Measurements from ENCODE around the gene KIAA2012.

Gene KIAA2012

GRCh38 chr2:202042444-202042843 lies 30.6 kb upstream of the KIAA2012 start:
- Histone ChIP-seq H3K9me3 (ENCODE audit: control insufficient read depth, low read length) (no peaks in the 10 kb centered on the region), H3K4me3 (ENCODE audit: insufficient read depth, low read depth, low read length, poor library complexity, severe bottlenecking) (no peak overlapping the region), H3K27me3 (replicated peaks; ENCODE audit: control insufficient read depth, insufficient read depth, low read length, poor library complexity, severe bottlenecking) (peaks cover 9% of the 10 kb centered on the region)

GRCh38 chr2:202043475-202043874 lies 29.6 kb upstream of the KIAA2012 start:
- no peaks in the 10 kb centered on the region for H3K36me3 ChIP-seq (ENCODE audit: control insufficient read depth, insufficient read depth, low read length)
- no peak for DNase-seq
- no peaks in the 10 kb centered on the region for H3K9me3 ChIP-seq (ENCODE audit: control insufficient read depth, low read length)
- no peak overlapping the region for H3K4me3 ChIP-seq (ENCODE audit: insufficient read depth, low read depth, low read length, poor library complexity, severe bottlenecking)
- peaks cover 6% of the 10 kb centered on the region for H3K27me3 ChIP-seq (replicated peaks; ENCODE audit: control insufficient read depth, insufficient read depth, low read length, poor library complexity, severe bottlenecking)
- no peak overlapping the region for H3K27ac ChIP-seq (ENCODE audit: insufficient read depth, low read length, poor library complexity, severe bottlenecking)
- no peaks in the 10 kb centered on the region for H3K4me1 ChIP-seq (ENCODE audit: control insufficient read depth, insufficient read depth, low read length, poor library complexity, severe bottlenecking)

More at GRCh38 chr2:202042444-202042843, 30.6 kb upstream of the KIAA2012 start:
- H3K36me3 ChIP-seq (ENCODE audit: control insufficient read depth, insufficient read depth, low read length) = no peaks in the 10 kb centered on the region
- DNase-seq = no peak
- no peaks in the 10 kb centered on the region for H3K4me1 ChIP-seq (ENCODE audit: control insufficient read depth, insufficient read depth, low read length, poor library complexity, severe bottlenecking)
- H3K27ac ChIP-seq (ENCODE audit: insufficient read depth, low read length, poor library complexity, severe bottlenecking) = no peak overlapping the region

GRCh38 chr2:202044777-202045176 lies 28.3 kb upstream of the KIAA2012 start:
- Histone ChIP-seq H3K9me3 (ENCODE audit: control insufficient read depth, low read length) (no peaks in the 10 kb centered on the region), H3K27ac (ENCODE audit: insufficient read depth, low read length, poor library complexity, severe bottlenecking) (no peak overlapping the region), H3K4me3 (ENCODE audit: insufficient read depth, low read depth, low read length, poor library complexity, severe bottlenecking) (no peak overlapping the region), H3K27me3 (replicated peaks; ENCODE audit: control insufficient read depth, insufficient read depth, low read length, poor library complexity, severe bottlenecking) (peaks cover 6% of the 10 kb centered on the region), H3K4me1 (ENCODE audit: control insufficient read depth, insufficient read depth, low read length, poor library complexity, severe bottlenecking) (no peaks in the 10 kb centered on the region), H3K36me3 (ENCODE audit: control insufficient read depth, insufficient read depth, low read length) (no peaks in the 10 kb centered on the region)
- DNase-seq = no peak

- no peak for DNase-seq
- H3K9me3 ChIP-seq (ENCODE audit: control insufficient read depth, low read length) = no peaks in the 10 kb centered on the region
- no peak overlapping the region for H3K27ac ChIP-seq (ENCODE audit: insufficient read depth, low read length, poor library complexity, severe bottlenecking)
- H3K4me3 ChIP-seq (ENCODE audit: insufficient read depth, low read depth, low read length, poor library complexity, severe bottlenecking) = no peak overlapping the region
- no peaks in the 10 kb centered on the region for H3K27me3 ChIP-seq (replicated peaks; ENCODE audit: control insufficient read depth, insufficient read depth, low read length, poor library complexity, severe bottlenecking)
- no peaks in the 10 kb centered on the region for H3K36me3 ChIP-seq (ENCODE audit: control insufficient read depth, insufficient read depth, low read length)
- H3K4me1 ChIP-seq (ENCODE audit: control insufficient read depth, insufficient read depth, low read length, poor library complexity, severe bottlenecking) = no peaks in the 10 kb centered on the region
Measured at GRCh38 chr2:202046572-202046971, 26.5 kb upstream of the KIAA2012 start.

- Histone ChIP-seq H3K27me3 (replicated peaks; ENCODE audit: control insufficient read depth, insufficient read depth, low read length, poor library complexity, severe bottlenecking) (peaks cover 2% of the 10 kb centered on the region), H3K4me3 (ENCODE audit: insufficient read depth, low read depth, low read length, poor library complexity, severe bottlenecking) (no peak overlapping the region), H3K9me3 (ENCODE audit: control insufficient read depth, low read length) (no peaks in the 10 kb centered on the region), H3K36me3 (ENCODE audit: control insufficient read depth, insufficient read depth, low read length) (no peaks in the 10 kb centered on the region), H3K4me1 (ENCODE audit: control insufficient read depth, insufficient read depth, low read length, poor library complexity, severe bottlenecking) (no peaks in the 10 kb centered on the region), H3K27ac (ENCODE audit: insufficient read depth, low read length, poor library complexity, severe bottlenecking) (no peak overlapping the region)
- DNase-seq = no peak
Measured at GRCh38 chr2:202049092-202049728, 23.8 kb upstream of the KIAA2012 start.

GRCh38 chr2:202049840-202050239 lies 23.2 kb upstream of the KIAA2012 start:
- H3K27ac ChIP-seq (ENCODE audit: insufficient read depth, low read length, poor library complexity, severe bottlenecking) = no peak overlapping the region
- no peak overlapping the region for H3K4me3 ChIP-seq (ENCODE audit: insufficient read depth, low read depth, low read length, poor library complexity, severe bottlenecking)
- peaks cover 2% of the 10 kb centered on the region for H3K27me3 ChIP-seq (replicated peaks; ENCODE audit: control insufficient read depth, insufficient read depth, low read length, poor library complexity, severe bottlenecking)
- no peaks in the 10 kb centered on the region for H3K4me1 ChIP-seq (ENCODE audit: control insufficient read depth, insufficient read depth, low read length, poor library complexity, severe bottlenecking)
- no peak for DNase-seq
- H3K9me3 ChIP-seq (ENCODE audit: control insufficient read depth, low read length) = no peaks in the 10 kb centered on the region
- no peaks in the 10 kb centered on the region for H3K36me3 ChIP-seq (ENCODE audit: control insufficient read depth, insufficient read depth, low read length)

GRCh38 chr2:202050652-202051051 lies 22.4 kb upstream of the KIAA2012 start:
- Histone ChIP-seq H3K27ac (ENCODE audit: insufficient read depth, low read length, poor library complexity, severe bottlenecking) (no peak overlapping the region), H3K9me3 (ENCODE audit: control insufficient read depth, low read length) (no peaks in the 10 kb centered on the region), H3K36me3 (ENCODE audit: control insufficient read depth, insufficient read depth, low read length) (no peaks in the 10 kb centered on the region), H3K27me3 (replicated peaks; ENCODE audit: control insufficient read depth, insufficient read depth, low read length, poor library complexity, severe bottlenecking) (peaks cover 2% of the 10 kb centered on the region), H3K4me3 (ENCODE audit: insufficient read depth, low read depth, low read length, poor library complexity, severe bottlenecking) (no peak overlapping the region), H3K4me1 (ENCODE audit: control insufficient read depth, insufficient read depth, low read length, poor library complexity, severe bottlenecking) (no peaks in the 10 kb centered on the region)
- DNase-seq = no peak

- Histone ChIP-seq H3K27ac (ENCODE audit: insufficient read depth, low read length, poor library complexity, severe bottlenecking) (no peak overlapping the region), H3K9me3 (ENCODE audit: control insufficient read depth, low read length) (no peaks in the 10 kb centered on the region), H3K4me3 (ENCODE audit: insufficient read depth, low read depth, low read length, poor library complexity, severe bottlenecking) (no peak overlapping the region), H3K36me3 (ENCODE audit: control insufficient read depth, insufficient read depth, low read length) (no peaks in the 10 kb centered on the region), H3K4me1 (ENCODE audit: control insufficient read depth, insufficient read depth, low read length, poor library complexity, severe bottlenecking) (no peaks in the 10 kb centered on the region), H3K27me3 (replicated peaks; ENCODE audit: control insufficient read depth, insufficient read depth, low read length, poor library complexity, severe bottlenecking) (peaks cover 2% of the 10 kb centered on the region)
- DNase-seq = no peak
Measured at GRCh38 chr2:202051499-202052161, 21.4 kb upstream of the KIAA2012 start.

- H3K4me3 ChIP-seq (ENCODE audit: insufficient read depth, low read depth, low read length, poor library complexity, severe bottlenecking) = no peak overlapping the region
- no peak overlapping the region for H3K27ac ChIP-seq (ENCODE audit: insufficient read depth, low read length, poor library complexity, severe bottlenecking)
- DNase-seq = no peak
- H3K36me3 ChIP-seq (ENCODE audit: control insufficient read depth, insufficient read depth, low read length) = no peaks in the 10 kb centered on the region
- no peaks in the 10 kb centered on the region for H3K4me1 ChIP-seq (ENCODE audit: control insufficient read depth, insufficient read depth, low read length, poor library complexity, severe bottlenecking)
- H3K9me3 ChIP-seq (ENCODE audit: control insufficient read depth, low read length) = no peaks in the 10 kb centered on the region
- H3K27me3 ChIP-seq (replicated peaks; ENCODE audit: control insufficient read depth, insufficient read depth, low read length, poor library complexity, severe bottlenecking) = peaks cover 2% of the 10 kb centered on the region
Measured at GRCh38 chr2:202052235-202052634, 20.8 kb upstream of the KIAA2012 start.

GRCh38 chr2:202054679-202055078 lies 18.4 kb upstream of the KIAA2012 start:
- DNase-seq = no peak
- no peak overlapping the region for H3K27ac ChIP-seq (ENCODE audit: insufficient read depth, low read length, poor library complexity, severe bottlenecking)
- no peak overlapping the region for H3K4me3 ChIP-seq (ENCODE audit: insufficient read depth, low read depth, low read length, poor library complexity, severe bottlenecking)
- no peaks in the 10 kb centered on the region for H3K9me3 ChIP-seq (ENCODE audit: control insufficient read depth, low read length)
- no peaks in the 10 kb centered on the region for H3K36me3 ChIP-seq (ENCODE audit: control insufficient read depth, insufficient read depth, low read length)
- H3K27me3 ChIP-seq (replicated peaks; ENCODE audit: control insufficient read depth, insufficient read depth, low read length, poor library complexity, severe bottlenecking) = peaks cover 2% of the 10 kb centered on the region
- no peaks in the 10 kb centered on the region for H3K4me1 ChIP-seq (ENCODE audit: control insufficient read depth, insufficient read depth, low read length, poor library complexity, severe bottlenecking)

Data from effector memory CD4-positive, alpha-beta T cell (primary cell).